HEK293 (cell line): ENCODE results near the gene ENDOD1.
A peak's percentile ranks its signal among the peaks of the same experiment; 100 is the strongest.

Experiments used
- CTCF ChIA-PET: fragments of 350-600 bp; formaldehyde crosslinking; extraction: SDS; loops from one replicate; lab custom pipeline; 2021; ENCODE audit warnings: antibody characterized with exemption; lab: Yijun Ruan, JAX
- POLR2A ChIA-PET: fragments of 300-600 bp; formaldehyde crosslinking; extraction: SDS; loops from one replicate; lab custom pipeline; 2020; ENCODE audit warnings: antibody characterized with exemption, inconsistent platforms; lab: Yijun Ruan, JAX
- H3K27ac ChIP-seq: fragments of 200-500 bp; sonication (Bioruptor generic); 2 replicates; pipeline ENCODE4 v1.5.1; 2014; ENCODE audit warnings: low read depth, low read length, control low read depth, inconsistent platforms; ENCODE audit errors: extremely low read depth
- H3K36me3 ChIP-seq, 2 experiments: fragments of 200-500 bp in 1 of 2; sonication (Bioruptor generic) in 1 of 2; 1 replicate in 1 of 2; 2 replicates in 1 of 2; pipeline ENCODE4 v1.5.1; 2014 to 2017; ENCODE audit warnings: inconsistent platforms in 2 of 2, low read length in 2 of 2; ENCODE audit not compliant: control insufficient read depth in 2 of 2, insufficient read depth in 1 of 2
- H3K4me1 ChIP-seq: fragments of 200-500 bp; sonication (Bioruptor generic); 2 replicates; pipeline ENCODE4 v1.5.1; 2014; ENCODE audit warnings: mild to moderate bottlenecking, low read length, inconsistent platforms; ENCODE audit not compliant: control insufficient read depth, insufficient read depth
- H3K4me3 ChIP-seq: 2 replicates; pipeline ENCODE4 v1.5.1; 2011; ENCODE audit warnings: low read depth, mild to moderate bottlenecking, control low read depth, low read length, moderate library complexity
- H3K9me3 ChIP-seq: fragments of 200-500 bp; sonication (Bioruptor generic); 2 replicates; pipeline ENCODE4 v1.5.1; 2014; ENCODE audit warnings: low read depth, low read length, inconsistent platforms; ENCODE audit not compliant: control insufficient read depth, insufficient read depth
- EGR2 ChIP-seq: fragments of 450-650 bp; formaldehyde crosslinking; IDR thresholded peaks from 2 replicates; pipeline ENCODE4 v1.5.1; 2016; ENCODE audit warnings: low read depth, missing biosample characterization, missing genetic modification characterization
- FEZF1 ChIP-seq: fragments of 450-650 bp; formaldehyde crosslinking; IDR thresholded peaks from 2 replicates; pipeline ENCODE4 v1.5.1; 2016; ENCODE audit warnings: missing biosample characterization, missing genetic modification characterization
- IKZF3 ChIP-seq: fragments of 450-650 bp; IDR thresholded peaks from 2 replicates; pipeline ENCODE4 v1.5.0; 2018; ENCODE audit warnings: missing biosample characterization, mild to moderate bottlenecking, missing genetic modification characterization, moderate library complexity
- KLF9 ChIP-seq: fragments of 450-650 bp; formaldehyde crosslinking; IDR thresholded peaks from 2 replicates; pipeline ENCODE4 v1.5.1; 2016; ENCODE audit warnings: missing biosample characterization, missing genetic modification characterization, low read depth
- MZF1 ChIP-seq: fragments of 450-650 bp; formaldehyde crosslinking; IDR thresholded peaks from 2 replicates; pipeline ENCODE4 v1.5.1; 2017; ENCODE audit warnings: missing biosample characterization, missing genetic modification characterization, borderline replicate concordance
- PRDM4 ChIP-seq: fragments of 450-650 bp; formaldehyde crosslinking; IDR thresholded peaks from 2 replicates; pipeline ENCODE4 v1.5.1; 2017; ENCODE audit warnings: missing biosample characterization, missing genetic modification characterization
- SCRT1 ChIP-seq: fragments of 450-650 bp; formaldehyde crosslinking; IDR thresholded peaks from 2 replicates; pipeline ENCODE4 v1.5.1; 2016; ENCODE audit warnings: missing biosample characterization, missing genetic modification characterization, borderline replicate concordance
- SP2 ChIP-seq: fragments of 450-650 bp; formaldehyde crosslinking; IDR thresholded peaks from 2 replicates; pipeline ENCODE4 v1.5.1; 2016; ENCODE audit warnings: missing biosample characterization, missing genetic modification characterization
- ZBTB17 ChIP-seq: fragments of 450-650 bp; formaldehyde crosslinking; IDR thresholded peaks from 2 replicates; pipeline ENCODE4 v1.5.1; 2016; ENCODE audit warnings: missing biosample characterization, missing genetic modification characterization
- ZBTB20 ChIP-seq: fragments of 450-650 bp; formaldehyde crosslinking; IDR thresholded peaks from 2 replicates; pipeline ENCODE4 v1.5.1; 2016; ENCODE audit warnings: missing biosample characterization, missing genetic modification characterization
- ZBTB26 ChIP-seq: fragments of 450-650 bp; formaldehyde crosslinking; optimal IDR thresholded peaks from 2 replicates; pipeline ENCODE3; 2016; ENCODE audit warnings: missing biosample characterization, mild to moderate bottlenecking, missing genetic modification characterization
- ZFP41 ChIP-seq: fragments of 450-650 bp; formaldehyde crosslinking; IDR thresholded peaks from 2 replicates; pipeline ENCODE4 v1.5.1; 2016; ENCODE audit warnings: missing biosample characterization, missing genetic modification characterization, borderline replicate concordance
- ZNF10 ChIP-seq: fragments of 450-650 bp; formaldehyde crosslinking; IDR thresholded peaks from 2 replicates; pipeline ENCODE4 v1.5.1; 2017; ENCODE audit warnings: missing biosample characterization, missing genetic modification characterization
- ZNF132 ChIP-seq: fragments of 450-650 bp; formaldehyde crosslinking; IDR thresholded peaks from 2 replicates; pipeline ENCODE4 v1.5.1; 2017; ENCODE audit warnings: missing biosample characterization, missing genetic modification characterization, borderline replicate concordance
- ZNF133 ChIP-seq: fragments of 450-650 bp; formaldehyde crosslinking; IDR thresholded peaks from 2 replicates; pipeline ENCODE4 v1.5.1; 2016; ENCODE audit warnings: missing biosample characterization, missing genetic modification characterization
- ZNF138 ChIP-seq: fragments of 450-650 bp; formaldehyde crosslinking; IDR thresholded peaks from 2 replicates; pipeline ENCODE4 v1.5.1; 2016; ENCODE audit warnings: missing biosample characterization, missing genetic modification characterization, borderline replicate concordance
- ZNF24 ChIP-seq: fragments of 450-650 bp; formaldehyde crosslinking; IDR thresholded peaks from 2 replicates; pipeline ENCODE4 v1.5.1; 2016; ENCODE audit warnings: missing biosample characterization, missing genetic modification characterization
- ZNF266 ChIP-seq: fragments of 450-650 bp; formaldehyde crosslinking; IDR thresholded peaks from 2 replicates; pipeline ENCODE4 v1.5.1; 2016; ENCODE audit warnings: missing biosample characterization, missing genetic modification characterization, low read depth
- ZNF311 ChIP-seq: fragments of 450-650 bp; formaldehyde crosslinking; IDR thresholded peaks from 2 replicates; pipeline ENCODE4 v1.5.1; 2017; ENCODE audit warnings: missing biosample characterization, missing genetic modification characterization, borderline replicate concordance
- ZNF37A ChIP-seq: fragments of 450-650 bp; IDR thresholded peaks from 2 replicates; pipeline ENCODE4 v1.5.1; 2018; ENCODE audit warnings: missing biosample characterization, missing genetic modification characterization
- ZNF404 ChIP-seq: fragments of 450-650 bp; formaldehyde crosslinking; IDR thresholded peaks from 2 replicates; pipeline ENCODE4 v1.5.1; 2017; ENCODE audit warnings: missing biosample characterization, missing genetic modification characterization
- ZSCAN5A ChIP-seq: fragments of 450-650 bp; formaldehyde crosslinking; IDR thresholded peaks from 2 replicates; pipeline ENCODE4 v1.5.1; 2016; ENCODE audit warnings: missing biosample characterization, missing genetic modification characterization
- ZXDB ChIP-seq: fragments of 450-650 bp; formaldehyde crosslinking; IDR thresholded peaks from 2 replicates; pipeline ENCODE4 v1.5.1; 2016; ENCODE audit warnings: missing biosample characterization, missing genetic modification characterization
- TF ChIP-seq, protein P1 (sequence below): fragments of 450-650 bp; IDR thresholded peaks from 2 replicates; pipeline ENCODE4 v1.5.1; 2018; ENCODE audit warnings: missing biosample characterization, mild to moderate bottlenecking, missing genetic modification characterization
- TF ChIP-seq, protein P2 (sequence below): fragments of 450-650 bp; formaldehyde crosslinking; IDR thresholded peaks from 2 replicates; pipeline ENCODE4 v1.5.1; 2016; ENCODE audit warnings: missing biosample characterization, missing genetic modification characterization

ENDOD1 gene

DNA sequence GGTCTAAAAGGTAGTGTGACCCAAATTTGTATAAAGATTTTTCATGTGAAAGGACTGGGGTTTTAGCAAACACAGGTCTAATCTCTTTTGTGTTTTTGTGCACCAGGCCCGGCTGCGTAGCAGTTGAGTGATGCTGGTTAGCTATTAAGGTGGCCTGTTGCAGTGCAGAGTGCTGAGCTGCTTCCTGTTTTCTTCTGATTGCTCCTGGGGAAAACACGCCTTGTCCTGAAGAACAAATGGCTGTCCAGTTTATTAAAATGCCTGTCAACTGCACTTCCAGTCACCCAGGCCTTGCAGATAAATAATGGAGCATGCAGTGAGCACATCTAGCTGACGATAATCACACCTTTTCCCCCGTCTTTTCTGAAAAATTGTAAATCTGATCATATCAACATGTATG, 21.1 kb upstream of the ENDOD1 start (continued):
- no peak; the same call in 1 of the 2 replicates for TF ChIP-seq MZF1
- no peak for TF ChIP-seq ZNF132 (tag by site-specific recombination)
- TF ChIP-seq ZNF37A (tag by site-specific recombination) = no peak
- TF ChIP-seq ZFP41 (tag by site-specific recombination) = no peak
- peak; percentile 54 for TF ChIP-seq SP2 (tag by site-specific recombination)
- 0 out of 2 replicates have a peak, but pooled peaks have one; percentile 23 for TF ChIP-seq ZXDB (tag by site-specific recombination)
- no peak for TF ChIP-seq EGR2 (tag by site-specific recombination)
- peak; percentile 64 for TF ChIP-seq IKZF3
- TF ChIP-seq ZBTB20 (tag by site-specific recombination) = 0 out of 2 replicates have a peak, but pooled peaks have one; percentile 25
- TF ChIP-seq KLF9 (tag by site-specific recombination) = no peak
- TF ChIP-seq ZBTB17 (tag by site-specific recombination) = peak; percentile 93
- no peak; the same call in 1 of the 2 replicates for TF ChIP-seq SCRT1 (tag by site-specific recombination)
- TF ChIP-seq ZNF266 (tag by site-specific recombination) = no peak
- TF ChIP-seq, protein P1, sequence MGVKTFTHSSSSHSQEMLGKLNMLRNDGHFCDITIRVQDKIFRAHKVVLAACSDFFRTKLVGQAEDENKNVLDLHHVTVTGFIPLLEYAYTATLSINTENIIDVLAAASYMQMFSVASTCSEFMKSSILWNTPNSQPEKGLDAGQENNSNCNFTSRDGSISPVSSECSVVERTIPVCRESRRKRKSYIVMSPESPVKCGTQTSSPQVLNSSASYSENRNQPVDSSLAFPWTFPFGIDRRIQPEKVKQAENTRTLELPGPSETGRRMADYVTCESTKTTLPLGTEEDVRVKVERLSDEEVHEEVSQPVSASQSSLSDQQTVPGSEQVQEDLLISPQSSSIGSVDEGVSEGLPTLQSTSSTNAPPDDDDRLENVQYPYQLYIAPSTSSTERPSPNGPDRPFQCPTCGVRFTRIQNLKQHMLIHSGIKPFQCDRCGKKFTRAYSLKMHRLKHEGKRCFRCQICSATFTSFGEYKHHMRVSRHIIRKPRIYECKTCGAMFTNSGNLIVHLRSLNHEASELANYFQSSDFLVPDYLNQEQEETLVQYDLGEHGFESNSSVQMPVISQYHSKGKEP (tag by site-specific recombination) = peak; percentile 81; the same call in 1 of the 2 replicates
- peak; percentile 81 for TF ChIP-seq FEZF1 (tag by site-specific recombination)
- peak; percentile 88 for TF ChIP-seq ZNF10 (tag by site-specific recombination)

DNA sequence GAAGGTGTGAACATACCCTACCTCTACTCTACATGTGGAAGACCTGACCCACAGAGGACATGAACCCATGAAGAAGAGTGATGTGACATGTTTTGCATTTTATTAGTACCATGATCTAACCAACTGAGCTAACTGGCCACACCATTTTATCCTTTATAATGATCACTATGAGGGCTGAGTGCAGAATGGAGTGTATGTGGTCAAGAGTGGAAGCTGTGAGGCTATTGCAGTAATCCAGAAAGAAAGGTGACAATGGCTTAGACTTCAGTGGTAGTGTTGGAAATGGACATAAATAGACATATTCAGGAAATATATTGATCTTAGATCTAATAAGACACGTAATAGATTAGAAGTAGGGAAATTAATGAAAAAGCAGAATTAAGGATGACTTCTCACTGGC, 19.2 kb upstream of the ENDOD1 start:
- Histone ChIP-seq H3K9me3 (no peaks in the 10 kb centered on the region), H3K4me3 (no peak overlapping the region), H3K4me1 (no peaks in the 10 kb centered on the region; the same call in 1 of the 2 replicates), H3K36me3 (peaks cover 0 to 4% of the 10 kb centered on the region in 2 experiments; a peak in 1 of 3 replicates), H3K27ac (no peak overlapping the region)
- ChIA-PET CTCF (interaction anchor here (0.6 to 10.7 kb wide), 19 partner anchors 9 to 695 kb away, joined by 3 to 63 read pairs (median 5); partner anchors contain the start of gene ENDOD1), POLR2A (interaction anchor here (0.6 kb wide), 1 partner anchor 295 kb away, joined by 5 read pairs; no protein-coding TSS in a partner anchor)
- TF ChIP-seq ZNF133 (tag by site-specific recombination) (no peak), SCRT1 (tag by site-specific recombination) (no peak), ZBTB26 (tag by site-specific recombination) (no peak), ZNF138 (tag by site-specific recombination) (no peak), ZSCAN5A (no peak), ZNF404 (tag by site-specific recombination) (no peak), ZNF311 (tag by site-specific recombination) (no peak), ZNF24 (tag by site-specific recombination) (no peak), PRDM4 (tag by site-specific recombination) (no peak)
- TF ChIP-seq, protein P2, sequence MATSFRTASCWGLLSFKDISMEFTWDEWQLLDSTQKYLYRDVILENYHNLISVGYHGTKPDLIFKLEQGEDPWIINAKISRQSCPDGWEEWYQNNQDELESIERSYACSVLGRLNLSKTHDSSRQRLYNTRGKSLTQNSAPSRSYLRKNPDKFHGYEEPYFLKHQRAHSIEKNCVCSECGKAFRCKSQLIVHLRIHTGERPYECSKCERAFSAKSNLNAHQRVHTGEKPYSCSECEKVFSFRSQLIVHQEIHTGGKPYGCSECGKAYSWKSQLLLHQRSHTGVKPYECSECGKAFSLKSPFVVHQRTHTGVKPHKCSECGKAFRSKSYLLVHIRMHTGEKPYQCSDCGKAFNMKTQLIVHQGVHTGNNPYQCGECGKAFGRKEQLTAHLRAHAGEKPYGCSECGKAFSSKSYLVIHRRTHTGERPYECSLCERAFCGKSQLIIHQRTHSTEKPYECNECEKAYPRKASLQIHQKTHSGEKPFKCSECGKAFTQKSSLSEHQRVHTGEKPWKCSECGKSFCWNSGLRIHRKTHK (tag by site-specific recombination) = no peak
